HG03103 (cell line): ENCODE results near the gene INPP4B.
"Not testable (repeated sequence)": the region's sequence is repeated elsewhere in the genome, so short reads cannot be mapped to it uniquely, and the experiment has no call there.

Experiments
- ATAC-seq: cut with Tn5 transposase; IDR thresholded peaks from one replicate; pipeline ENCODE4 v1.9.1; 2021; ENCODE audit warnings: low read depth; ENCODE audit not compliant: unreplicated experiment

The INPP4B gene

DNA sequence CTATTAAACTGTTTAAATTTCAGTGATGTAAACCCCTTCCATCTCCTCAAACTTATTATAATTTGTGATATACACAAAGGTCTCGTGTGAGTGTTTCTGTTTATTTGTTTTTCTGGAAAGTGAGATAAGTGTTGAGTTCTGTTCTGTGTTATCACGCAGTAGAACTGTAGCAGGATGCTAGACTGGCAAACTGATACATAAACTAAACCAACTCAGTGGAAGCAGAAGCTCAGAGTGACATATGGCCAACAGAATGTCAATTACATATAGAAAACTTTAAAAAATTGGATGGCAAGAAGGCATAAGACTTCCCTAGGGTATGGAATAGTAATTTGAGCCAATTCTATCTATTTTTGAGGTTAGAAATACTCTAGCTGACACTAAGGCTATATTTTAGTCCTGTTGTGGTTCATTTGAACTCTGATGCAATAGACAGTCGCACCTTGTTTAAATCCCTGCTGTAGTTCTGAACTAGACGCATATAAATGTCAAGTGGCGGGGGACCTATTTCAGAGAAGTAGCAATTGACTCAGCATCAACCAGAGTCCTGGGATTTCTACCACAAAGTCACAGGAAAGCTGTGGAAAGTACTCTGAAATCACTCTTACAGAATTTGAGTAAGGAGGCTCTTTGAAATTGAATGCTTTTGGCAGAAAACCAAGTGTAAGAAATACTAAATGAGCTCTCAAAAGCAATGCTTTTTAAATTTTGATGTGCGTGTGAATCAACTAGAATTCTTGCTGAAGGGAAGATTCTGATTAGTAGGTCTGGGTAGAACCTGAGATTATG lies 294.4 kb downstream of the INPP4B start:
- no peak for ATAC-seq

DNA sequence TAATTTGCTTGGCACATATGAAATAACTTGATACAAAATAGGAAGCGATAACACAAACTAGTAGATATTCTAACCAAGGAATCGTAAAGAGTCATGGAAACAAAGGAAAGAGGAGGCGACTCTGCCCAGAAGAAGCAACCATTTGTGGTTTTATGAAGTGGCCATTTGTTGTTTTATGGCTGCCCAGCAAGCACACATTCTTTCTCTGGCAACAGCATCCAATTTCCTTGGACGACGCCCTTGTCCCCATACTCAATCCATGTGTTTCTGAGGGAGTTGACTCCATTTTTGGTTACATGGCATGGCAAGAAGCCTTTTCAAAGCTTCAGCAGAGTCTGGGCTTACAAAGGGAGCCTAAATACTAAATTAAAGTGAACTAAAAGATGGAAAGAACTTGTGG lies 295.1 kb downstream of the INPP4B start:
- ATAC-seq, result no peak

DNA sequence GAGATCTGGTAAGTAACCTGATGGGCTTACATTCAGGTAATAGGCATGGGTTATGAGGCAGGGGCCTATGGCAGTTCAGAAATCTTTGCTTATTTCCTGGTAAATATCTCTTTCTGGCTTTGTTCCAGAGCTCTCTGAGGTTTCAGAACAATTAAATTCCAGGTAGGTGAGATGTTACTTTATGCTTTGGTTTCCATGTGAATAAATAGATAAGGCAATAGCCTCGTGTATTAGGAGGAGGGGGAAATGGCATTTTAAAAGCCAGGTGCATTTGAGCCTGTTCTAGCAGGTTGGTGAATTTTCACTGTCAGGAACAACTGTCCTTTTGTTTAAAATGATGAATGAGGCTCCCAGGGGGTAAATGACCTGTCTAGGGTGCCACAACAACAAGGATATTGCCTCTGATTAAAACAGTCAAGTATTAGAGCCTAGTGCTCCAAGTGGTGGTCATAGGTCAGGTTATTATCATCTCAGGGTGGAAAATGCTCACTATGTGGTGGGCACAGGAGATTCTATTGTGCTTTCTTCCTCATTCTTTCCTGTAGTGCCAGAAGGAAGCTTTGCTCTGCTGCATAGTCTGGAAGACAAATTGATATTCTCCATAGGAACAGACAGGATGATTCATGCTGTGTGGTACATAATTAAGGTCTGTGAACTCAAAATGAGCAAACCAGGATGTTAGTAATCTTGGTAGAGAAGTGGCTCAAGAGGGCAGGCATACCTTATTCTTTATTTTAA lies 296.2 kb downstream of the INPP4B start:
- no peak for ATAC-seq

DNA sequence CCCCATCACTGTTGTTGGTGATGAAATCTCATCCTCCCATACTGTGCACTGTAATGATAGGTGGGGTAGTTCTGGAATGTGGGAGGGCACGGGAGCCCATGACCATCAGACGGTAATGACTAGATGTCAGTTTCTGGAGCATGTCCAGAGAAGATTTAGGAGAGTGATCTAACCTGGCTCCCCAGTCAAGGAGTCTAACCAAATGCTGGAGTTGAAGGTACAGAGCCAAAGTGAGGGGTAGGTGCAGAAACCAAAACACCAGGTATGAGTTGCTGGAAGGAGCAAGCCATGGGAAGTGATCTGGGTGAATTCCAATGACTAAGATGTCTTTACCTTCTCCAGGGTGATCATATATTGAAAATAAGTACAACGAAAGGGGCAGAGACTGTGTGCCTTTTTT lies 296.9 kb downstream of the INPP4B start:
- ATAC-seq, result no peak

DNA sequence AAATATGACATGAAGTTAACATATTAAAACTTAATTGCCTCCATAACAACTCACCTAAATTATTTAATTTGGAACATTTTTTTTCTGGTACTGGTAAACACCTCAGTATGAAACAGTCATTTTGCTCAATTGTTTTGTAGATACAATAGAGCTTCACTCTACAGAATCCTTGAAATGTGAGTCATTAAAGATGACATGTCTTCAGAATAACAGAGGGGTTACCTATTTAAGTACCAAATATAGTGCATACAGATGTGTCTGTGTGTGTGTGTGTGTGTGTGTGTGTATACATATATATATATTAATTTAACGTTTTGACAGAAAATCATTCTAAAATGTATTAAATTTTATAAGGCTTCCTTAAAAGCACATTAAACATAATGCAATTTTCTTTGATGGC lies 297.6 kb downstream of the INPP4B start:
- ATAC-seq, result no peak

DNA sequence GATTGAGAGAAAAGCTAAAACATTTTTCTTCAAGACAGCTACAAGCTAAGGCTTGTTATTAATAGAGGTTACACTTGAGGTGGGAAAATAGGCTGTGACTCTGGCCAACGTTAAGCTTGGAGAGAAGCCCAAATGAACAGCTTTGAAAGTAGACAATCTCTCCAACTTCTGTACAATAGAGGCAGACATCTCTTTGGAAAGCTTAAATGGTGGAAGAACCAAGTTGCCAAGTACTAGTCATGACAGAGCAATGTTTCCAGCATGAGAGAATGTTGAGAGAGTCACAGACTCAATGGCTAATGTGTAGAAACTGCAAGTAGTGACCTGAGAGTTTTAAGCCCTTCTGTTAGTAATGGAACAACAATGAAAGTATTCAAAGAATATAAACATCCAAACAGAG lies 298.1 kb downstream of the INPP4B start:
- no peak for ATAC-seq

DNA sequence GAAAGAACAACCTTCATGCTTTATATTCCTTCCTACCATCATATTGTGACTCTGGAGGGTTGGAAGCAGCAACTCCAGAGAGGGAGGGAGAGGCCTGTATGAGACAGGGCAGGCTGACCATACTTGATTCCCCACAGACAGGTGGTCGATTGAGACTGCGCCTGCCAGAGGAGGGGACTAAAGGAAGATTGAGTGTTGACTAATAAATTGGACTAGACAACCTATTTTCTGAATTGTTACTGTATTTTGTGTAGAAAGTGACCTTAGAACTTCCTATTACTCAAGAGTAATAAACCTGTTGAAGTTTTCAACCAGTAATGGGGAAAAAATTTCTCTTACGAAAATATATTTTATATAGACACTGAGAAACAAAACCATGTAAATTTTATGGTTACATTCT lies 301.5 kb downstream of the INPP4B start:
- no peak for ATAC-seq

DNA sequence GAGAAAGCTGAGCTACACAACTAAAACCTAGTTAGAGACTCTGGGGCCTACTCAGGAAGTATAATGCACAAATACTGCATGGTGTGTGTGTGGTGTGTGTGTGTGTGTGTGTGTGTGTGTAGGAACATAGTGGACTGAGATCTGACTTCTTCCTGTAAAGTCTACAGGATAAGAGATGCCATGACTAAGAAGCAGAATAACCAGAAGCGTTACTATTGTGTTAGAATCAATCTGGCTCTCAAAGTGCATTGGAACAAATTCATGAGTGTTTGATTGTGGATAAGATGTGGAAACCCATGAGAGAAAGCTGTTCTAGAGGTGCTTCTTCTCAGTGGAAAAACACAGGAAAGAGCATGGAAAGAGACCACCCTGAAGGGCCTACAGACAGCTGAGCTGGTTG lies 302.1 kb downstream of the INPP4B start:
- ATAC-seq, result no peak

DNA sequence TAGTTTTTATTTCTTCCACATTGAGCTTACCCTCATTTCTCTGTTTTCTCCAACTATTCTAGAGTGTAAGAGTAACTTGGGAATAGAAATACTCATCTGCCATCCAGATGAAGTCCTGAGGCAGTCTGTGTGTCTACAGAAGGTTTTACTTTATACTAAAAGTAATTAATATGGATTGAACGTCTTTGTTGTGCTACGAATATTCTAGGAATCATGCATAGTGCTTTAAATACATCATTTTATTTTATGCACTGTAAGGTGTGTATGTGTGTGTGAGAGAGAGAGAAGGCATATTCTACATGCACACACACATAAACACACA lies 305.7 kb downstream of the INPP4B start:
- ATAC-seq, result no peak

DNA sequence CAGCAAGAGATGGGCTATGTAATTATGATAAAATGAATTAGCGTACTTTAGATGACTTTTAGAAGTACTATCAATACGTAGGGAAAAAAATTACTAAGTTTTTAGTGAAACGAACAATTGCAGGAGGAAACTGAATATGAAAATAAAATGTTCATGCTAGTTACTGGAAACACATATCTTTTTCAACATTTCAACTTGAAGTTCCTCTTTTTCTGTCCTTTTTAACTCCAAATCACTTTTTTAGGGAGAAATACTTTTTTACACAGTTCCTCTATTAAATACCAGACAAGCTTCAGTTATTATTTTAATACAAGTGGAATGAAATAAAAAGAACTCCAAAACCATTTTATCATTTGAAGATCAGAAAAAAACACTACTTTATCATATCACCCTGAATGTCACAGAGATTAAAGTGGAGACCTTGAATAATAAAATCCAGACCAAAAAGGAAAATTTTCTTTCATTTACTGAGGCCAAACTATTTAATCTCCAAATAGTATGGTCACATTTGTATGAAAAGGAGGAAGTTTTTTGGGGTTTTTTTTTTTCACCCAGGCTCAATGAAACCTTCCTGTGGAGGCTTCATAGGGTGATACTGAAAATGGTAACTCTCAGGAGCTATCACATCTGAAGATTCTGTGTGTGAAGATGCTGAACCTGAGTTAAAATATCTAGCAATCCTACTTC lies 306.2 kb downstream of the INPP4B start:
- ATAC-seq, result no peak

DNA sequence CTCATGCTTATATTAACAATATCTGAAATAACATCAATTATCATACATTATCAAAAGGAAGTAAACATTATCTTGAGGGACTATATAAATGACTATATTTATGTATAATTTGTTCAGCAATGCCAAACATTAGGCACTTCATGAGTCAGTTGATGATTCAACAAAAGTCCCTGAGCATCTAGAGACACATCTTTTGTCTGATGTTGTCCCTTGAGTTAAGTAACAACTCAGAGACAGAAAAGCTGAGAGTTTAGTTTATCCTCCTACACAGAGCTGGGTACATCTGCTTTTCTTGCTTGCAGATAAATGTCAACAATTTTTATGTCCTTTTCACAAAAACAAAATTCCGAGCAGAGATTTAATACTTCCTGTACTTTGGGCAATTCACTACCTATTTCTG lies 311.1 kb downstream of the INPP4B start:
- no peak for ATAC-seq

DNA sequence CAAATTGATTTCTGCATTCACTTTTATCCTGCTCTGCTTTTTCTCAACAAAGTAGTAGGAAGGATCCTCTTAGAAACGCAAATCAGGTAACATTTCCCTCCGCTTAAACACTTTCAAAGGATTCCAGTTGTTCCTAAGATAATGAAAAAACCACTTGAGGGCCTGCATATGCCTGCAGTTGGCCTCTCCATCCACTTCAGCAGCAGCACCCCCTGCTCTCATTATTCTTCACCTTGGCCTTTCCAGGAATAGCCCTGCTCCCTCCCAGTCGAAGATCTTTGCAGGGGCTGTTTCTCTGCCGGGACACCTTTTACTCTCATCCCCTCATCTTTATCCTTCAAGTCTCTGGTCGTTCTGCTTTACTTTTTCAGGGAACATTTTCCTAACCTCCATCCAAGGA lies 314.0 kb downstream of the INPP4B start:
- no peak for ATAC-seq

DNA sequence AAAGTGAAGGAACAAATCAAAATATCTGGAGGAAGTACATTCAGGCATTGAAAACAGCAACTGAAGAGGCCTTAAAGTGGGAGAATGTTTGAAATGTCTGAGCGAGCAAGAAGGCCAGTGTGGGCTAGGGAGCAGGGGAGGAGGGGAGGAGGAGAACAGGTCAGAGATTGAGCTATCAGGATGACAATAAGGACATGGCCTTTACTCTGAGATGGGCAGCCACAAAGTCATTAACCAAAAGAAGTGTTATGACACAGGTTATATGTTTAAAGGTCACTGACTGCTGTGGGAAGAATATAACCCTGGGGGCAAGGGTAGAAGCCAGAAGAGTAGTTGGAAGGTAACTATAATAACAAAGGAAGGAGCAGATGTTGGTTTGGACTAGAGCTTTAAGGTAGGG lies 315.4 kb downstream of the INPP4B start:
- no peak for ATAC-seq

DNA sequence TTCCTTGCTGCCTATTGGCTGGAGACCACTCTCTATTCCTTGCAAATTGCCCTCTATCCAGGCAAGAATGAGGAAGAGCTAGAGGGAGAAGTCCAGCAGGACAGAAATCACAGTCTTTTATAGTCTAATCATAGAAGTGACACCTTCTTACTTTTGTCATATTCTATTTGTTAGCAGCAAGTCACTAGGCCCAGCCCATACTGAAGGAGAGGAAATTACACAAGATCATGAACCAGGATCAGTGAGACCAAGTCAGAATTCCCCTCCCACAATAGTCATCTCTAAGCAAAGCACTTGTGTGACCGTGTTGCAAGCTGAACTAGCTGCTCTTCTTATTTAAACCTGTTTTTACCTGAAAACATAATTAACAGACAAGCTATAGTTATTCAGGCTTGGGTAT lies 317.7 kb downstream of the INPP4B start:
- ATAC-seq, result no peak

DNA sequence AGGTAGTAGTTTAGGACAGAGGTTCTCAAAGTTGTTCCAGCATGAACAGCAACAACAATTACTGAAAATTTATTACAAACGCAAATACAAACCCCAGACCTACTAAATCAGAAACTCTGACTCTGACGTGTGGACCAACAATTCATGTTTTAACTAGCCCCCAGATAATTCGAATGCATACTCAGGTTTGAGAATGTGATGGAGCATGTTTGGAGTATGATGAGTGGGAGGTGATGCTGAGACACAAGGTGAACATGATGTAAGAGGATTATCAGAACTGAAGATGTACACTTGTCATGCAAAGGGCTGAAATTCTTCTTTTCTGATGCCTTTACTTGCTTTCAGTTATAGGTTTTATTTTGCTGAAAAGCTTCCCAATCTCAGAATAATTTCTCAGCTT lies 323.0 kb downstream of the INPP4B start:
- ATAC-seq, result no peak

DNA sequence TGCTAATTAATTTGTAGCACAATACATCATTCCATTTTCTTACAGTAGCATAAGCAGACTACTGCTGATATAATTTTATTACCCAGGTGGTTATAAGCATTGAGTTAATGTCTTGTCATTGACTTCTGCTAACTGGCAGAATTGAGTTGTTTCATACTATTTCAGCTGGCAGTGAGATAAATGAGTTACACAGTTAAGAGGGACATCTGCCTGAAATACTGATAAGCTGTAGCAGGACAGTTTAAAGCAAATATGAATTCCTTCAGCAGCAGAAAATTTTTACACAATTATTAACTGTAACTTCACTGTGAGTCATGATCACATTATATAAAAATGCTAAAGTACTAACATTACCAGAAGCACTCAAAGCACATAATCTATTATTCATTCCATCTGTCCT lies 326.8 kb downstream of the INPP4B start:
- ATAC-seq, result no peak

DNA sequence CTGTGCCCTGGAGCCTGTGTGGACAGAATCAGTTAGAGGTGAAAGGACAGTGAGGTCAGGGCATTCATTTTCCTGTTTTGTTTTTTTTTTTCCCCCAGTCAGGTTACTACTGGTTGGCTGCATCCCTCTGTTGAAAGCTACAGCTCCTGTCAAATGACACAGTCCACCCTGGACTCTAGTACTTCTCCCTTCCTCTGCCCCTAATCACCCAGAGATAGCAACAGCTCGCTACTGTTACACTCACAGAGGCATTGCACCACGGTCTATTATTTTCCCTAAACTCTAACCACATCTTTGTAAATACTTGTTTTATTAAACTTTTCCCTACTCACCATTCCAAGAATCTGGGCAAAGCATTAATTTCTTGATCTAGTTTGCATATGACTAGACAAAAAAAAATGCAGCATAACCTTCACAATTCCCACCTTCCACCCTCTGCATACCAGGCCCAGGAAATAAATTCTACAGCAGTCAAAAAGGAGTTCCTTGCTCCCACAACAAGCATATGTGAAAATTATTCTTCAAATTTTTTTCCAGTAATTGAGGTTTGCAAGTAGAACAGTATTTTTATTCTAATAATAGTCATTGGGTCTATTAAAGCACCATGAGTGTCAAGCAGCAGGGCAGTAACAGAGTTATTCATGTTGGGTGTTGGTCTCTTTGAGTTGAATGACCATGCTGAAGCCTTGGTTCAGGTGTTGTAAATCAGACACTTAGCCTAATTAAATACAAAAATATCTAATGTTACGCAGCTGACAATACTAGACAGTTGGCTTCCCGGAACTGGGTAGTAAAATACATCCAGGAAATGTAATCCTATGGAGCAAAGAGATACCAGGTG lies 329.2 kb downstream of the INPP4B start:
- ATAC-seq, result no peak

DNA sequence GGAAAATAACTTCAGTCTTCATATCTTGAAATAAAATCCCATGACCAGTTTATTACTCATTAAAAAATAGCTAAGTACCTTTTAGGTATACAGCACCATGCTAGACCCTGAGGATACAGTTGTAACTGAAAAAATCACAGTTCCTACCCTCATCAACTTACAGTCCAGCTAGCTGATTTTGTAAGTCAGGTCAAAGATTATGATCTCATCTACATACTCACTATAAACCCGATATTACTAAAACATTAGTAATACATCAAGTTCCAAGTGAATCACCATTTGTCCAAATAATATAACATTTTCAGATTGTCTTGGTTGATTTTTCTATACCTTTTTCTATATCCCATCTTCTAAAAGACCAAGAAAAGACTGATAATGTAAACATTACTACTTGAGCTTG lies 333.9 kb downstream of the INPP4B start:
- ATAC-seq, result no peak

DNA sequence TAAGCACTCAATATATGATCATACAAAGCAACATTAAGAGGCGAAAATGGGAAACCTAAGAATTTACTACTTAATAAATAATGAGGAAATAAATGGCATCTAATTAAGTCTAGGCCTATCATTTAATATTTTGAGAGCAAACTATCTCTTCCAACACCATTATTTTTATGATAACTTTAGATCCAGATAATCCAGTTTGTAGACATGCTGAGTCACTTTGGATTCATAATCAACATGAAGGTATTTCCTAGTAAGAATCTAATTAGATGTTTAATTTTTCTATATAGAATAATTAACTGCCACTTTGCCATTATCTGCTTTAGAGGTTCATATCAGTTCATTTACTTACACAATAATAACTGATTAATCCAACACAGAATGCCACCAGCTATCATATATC lies 336.2 kb downstream of the INPP4B start:
- ATAC-seq, result no peak

DNA sequence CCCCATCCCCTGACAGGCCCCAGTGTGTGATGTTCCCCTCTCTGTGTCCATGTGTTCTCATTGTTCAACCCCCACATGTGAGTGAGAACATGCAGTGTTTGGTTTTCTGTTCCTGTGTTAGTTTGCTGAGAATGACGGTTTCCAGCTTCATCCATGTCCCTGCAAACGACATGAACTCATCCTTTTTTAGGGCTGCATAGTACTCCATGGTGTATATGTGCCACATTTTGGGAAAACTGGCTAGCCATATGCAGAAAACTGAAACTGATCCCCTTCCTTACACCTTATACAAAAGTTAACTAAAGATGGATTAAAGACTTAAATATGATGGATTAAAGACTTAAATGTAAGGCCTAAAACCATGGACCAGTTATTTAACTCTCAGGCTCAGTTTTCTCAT lies 336.7 kb downstream of the INPP4B start:
- ATAC-seq, result not testable (repeated sequence)

DNA sequence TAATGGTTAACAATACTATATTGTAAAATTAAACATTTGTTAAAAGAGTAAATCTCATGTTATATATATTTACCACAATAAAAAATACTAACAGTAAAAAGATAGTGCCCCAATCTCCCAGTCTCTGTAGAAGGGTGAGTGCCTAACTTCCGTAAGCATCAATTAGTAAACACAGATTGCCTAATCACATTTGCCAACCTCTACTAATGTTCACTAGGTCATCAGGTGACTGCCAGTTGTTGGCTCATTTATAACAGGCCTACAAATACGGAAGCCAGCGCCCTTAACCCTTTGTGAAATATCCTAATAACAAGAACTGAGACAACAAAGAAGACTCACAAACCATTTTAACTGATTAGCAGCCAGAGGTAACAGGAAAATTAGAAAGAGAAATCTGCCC lies 345.1 kb downstream of the INPP4B start:
- ATAC-seq, result no peak
